ENCODE data around the gene CAVIN1. TPM values are rescaled to one million over a fixed set of nuclear protein-coding genes. Genes with fewer than 3 reads are reported as not detected.
A peak's percentile ranks its signal among the peaks of the same experiment; 100 is the strongest.
"Not testable (repeated sequence)": the region's sequence is repeated elsewhere in the genome, so short reads cannot be mapped to it uniquely, and the experiment has no call there.

CAVIN1 gene
- polyA plus RNA-seq, 1 donor: 47.4 TPM

- DNase-seq: no peak
Measured at GRCh38 chr17:42381898-42382297, 41.2 kb downstream of the CAVIN1 start.

GRCh38 chr17:42380935-42381334 lies 42.1 kb downstream of the CAVIN1 start:
- DNase-seq: no peak

DNA sequence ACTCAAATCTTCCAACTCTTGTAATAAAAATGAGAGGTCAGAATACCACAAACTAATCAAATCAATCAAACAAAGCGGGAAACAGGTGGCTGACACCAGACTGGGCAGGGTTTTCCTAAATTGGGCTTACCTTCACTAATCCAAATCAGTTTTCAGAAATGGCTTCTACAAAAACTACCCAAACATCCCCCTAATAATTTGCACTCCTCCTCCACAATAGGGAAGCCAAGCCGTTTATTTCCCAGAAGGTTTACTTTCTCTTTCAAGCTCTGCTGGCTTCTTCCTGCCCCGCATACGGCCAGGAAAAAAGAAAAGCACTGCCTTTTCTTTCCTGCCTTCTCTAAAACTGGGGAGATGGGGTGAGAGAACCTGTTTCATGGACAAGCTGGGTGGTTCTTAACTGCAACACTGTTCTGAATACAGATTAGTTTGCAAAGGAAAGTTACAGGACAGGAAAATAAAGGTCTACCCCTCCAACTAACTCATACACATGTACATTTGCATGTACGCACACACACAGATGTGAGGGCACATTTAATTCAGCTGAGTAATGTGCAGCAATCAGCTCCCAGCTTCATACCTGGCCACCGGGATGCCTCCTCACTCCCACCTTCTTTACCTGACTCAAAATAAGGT lies 44.0 kb downstream of the CAVIN1 start:
- peak; percentile 42 for DNase-seq

DNA sequence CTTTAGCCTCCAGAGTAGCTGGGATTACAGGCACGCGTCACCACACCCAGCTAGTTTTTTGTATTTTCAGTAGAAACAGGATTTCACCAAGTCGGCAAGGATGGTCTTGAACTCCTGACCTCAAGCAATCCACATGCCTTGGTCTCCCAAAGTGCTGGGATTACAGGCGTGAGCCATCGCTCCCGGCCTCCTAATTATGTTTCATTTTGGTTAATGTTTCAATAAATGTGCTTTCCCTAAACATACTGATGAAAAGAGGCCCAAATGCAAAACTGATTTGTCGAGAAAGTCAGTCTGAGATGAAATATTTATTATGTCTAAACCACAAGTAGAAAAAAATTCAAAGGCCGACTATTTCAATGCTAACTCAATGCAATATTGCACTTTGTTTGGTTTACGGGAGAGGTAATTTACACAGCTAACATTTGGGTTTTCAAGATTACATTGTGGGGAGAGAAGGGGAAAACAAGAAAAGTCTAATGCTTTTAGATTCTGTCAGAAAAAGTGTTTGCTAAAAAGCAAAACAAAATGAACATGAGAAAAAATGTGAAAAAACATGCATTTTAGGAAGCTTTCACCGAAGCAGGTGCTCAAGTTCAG lies 44.6 kb downstream of the CAVIN1 start:
- DNase-seq: no peak

- DNase-seq: no peak
Measured at GRCh38 chr17:42373896-42374295, 49.2 kb downstream of the CAVIN1 start.

- no peak for DNase-seq
Measured at GRCh38 chr17:42372142-42372541, 50.9 kb downstream of the CAVIN1 start.

GRCh38 chr17:42368797-42369561 lies 54.1 kb downstream of the CAVIN1 start:
- DNase-seq: not testable (repeated sequence)

GRCh38 chr17:42368310-42368709 lies 54.7 kb downstream of the CAVIN1 start:
- DNase-seq: not testable (repeated sequence)

- DNase-seq: not testable (repeated sequence)
Measured at GRCh38 chr17:42366176-42367023, 56.7 kb downstream of the CAVIN1 start.

- DNase-seq: no peak
Measured at GRCh38 chr17:42365136-42365535, 57.9 kb downstream of the CAVIN1 start.

- no peak for DNase-seq
Measured at GRCh38 chr17:42363767-42364585, 59.1 kb downstream of the CAVIN1 start.

DNA sequence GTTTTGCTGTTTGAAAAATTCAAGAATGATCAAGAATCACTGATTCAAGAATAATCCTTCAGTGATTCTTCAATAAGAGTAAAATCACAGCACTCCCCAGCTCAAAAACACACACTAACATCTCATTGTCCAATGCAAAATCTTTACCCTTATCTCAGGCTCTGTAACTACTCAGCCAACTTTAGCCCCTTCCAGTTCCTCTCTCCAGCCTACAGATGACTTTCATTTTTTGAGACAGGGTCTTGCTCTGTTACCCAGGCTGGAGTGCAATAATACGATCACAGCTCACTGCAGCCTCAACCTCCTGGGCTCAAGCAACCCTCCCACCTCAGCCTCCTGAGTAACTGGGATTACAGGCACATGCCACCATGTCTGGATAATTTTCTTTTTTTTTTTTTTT lies 59.8 kb downstream of the CAVIN1 start:
- no peak for DNase-seq

DNA sequence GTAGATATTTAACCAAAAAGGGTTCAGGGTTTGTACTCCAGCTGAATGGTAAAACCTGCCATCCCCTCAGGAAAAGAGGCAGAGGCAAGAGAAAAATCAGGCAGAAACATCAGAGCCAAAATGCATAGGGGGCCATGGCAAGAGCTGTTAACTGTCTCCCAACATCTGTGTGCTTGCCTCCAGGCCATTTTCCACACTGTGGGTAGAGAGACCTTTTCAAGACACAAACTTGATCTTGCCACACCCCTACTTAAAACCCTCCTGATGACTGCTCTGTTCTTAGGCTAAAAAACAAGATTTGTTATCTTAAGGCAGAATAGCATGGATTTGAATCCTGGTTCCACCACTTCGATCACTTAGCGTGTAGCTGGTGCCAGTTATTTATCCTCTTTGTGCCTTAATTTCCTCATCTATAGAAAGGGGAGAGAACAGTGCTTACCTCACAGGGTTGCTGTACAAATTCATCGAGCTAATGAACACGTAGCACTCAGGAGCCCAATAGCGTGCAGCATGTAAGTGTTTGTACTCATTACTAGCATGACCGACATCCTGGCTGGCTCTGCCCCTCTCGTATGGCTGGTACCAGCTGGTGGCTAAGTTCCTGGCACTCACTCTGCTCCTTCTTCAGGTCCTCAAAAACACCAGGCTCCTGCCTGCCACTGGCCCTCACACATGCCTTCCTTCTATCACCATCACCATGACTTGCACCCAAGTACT lies 60.7 kb downstream of the CAVIN1 start:
- no peak for DNase-seq

- no peak for DNase-seq
Measured at GRCh38 chr17:42361781-42362186, 61.3 kb downstream of the CAVIN1 start.

- not testable (repeated sequence) for DNase-seq
Measured at GRCh38 chr17:42360388-42360787, 62.7 kb downstream of the CAVIN1 start.

- DNase-seq: no peak
Measured at GRCh38 chr17:42359133-42359532, 63.9 kb downstream of the CAVIN1 start.

- no peak for DNase-seq
Measured at GRCh38 chr17:42358434-42358833, 64.6 kb downstream of the CAVIN1 start.

DNA sequence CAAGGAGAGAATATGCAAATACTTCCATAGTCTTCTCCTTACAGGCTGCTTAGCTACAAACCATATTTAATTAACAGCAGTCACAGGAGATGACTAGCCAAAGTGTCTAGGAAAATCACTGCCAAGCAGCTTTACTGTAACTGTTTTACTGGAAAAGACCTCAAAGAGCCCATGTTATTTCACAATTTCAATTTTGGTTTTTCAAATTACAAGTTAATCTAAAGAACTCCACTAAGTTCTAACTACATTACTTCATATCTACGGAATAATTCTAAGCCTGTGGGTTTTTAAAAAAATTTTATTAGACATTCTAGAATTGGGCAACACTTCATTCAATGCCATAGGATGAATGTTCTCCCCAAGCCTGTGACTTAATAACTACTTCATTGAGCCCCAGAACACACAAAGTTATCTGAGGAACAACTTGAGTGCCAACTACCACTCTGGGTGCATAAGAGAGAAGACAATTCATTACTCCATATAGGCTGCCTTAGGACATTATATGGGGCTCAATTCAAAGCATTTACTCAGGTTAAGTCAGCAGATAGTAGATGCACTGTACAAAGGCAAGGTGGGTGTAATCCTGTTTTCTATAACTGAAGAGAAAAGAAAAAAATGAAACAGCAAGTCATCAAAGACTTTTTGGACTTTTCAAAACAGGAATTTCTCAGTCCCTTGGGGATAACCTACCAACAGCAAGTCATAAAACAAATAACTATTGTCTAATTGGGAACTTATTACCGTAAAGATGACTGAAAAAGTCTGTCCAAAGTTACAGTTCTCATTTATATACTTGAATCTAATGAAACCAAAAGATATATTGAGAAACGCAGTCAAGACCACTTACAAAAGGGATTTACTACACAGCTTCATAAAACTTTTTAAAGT lies 67.9 kb downstream of the CAVIN1 start:
- DNase-seq: no peak
